ENCODE measurements around the gene KCNQ5. TPM values are rescaled to one million over a fixed set of nuclear protein-coding genes. Genes with fewer than 3 reads are reported as not detected.

KCNQ5 gene
- total RNA-seq, 4 donors from 2014 or later, result 0.21 to 1.1 (median 0.59) TPM; not detected in 1

DNA sequence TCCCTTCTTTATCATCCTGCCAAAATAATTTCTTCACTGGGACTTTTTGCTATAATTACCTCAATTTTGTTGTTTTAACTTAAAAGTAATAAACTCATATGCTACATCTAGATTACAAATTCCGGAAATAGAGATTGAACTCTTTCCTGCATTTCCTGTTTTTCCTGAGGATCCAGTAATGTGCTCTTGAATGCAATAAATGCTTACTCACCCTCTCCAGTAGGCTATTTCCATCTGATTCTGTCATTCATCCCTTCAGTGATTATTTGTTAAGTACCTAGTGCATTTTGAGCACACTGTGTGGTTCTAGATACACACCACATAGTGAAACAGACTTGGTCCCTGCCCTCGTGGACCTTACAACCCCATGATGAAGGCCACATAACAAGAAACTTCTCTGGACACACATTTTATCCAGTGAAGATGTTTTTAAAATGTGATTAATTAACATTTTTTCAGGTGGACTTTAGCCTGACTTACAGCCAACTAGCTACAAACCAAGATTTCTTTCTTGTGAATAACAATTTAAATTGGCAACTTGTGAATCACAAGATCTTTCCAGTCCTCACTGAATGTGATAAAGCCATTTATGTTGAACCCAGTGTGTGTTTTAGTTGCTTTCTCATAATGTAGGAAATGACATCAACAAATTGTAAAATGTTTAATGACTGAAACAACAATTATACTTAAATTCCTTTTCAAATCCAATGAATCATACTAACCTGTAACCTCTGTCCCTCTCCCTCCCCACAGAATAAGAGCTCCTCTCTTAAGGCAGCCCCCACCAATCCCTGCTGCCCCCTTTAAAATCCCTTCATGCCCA lies 331.2 kb downstream of the KCNQ5 start:
- no peaks in the 10 kb centered on the region for H3K27me3 ChIP-seq
- H3K36me3 ChIP-seq, result no peaks in the 10 kb centered on the region
- DNase-seq (ENCODE audit: low spot score in 2 of 2), result no peak
- 67 to 81% methylated on average over 2 of the region's 2 CpGs for WGBS, 2 donors
- no peak overlapping the region for H3K27ac ChIP-seq
- H3K4me3 ChIP-seq, result no peak overlapping the region
- TF ChIP-seq EP300 (IDR thresholded peaks at IDR 0.05), result no peak
- TF ChIP-seq POLR2A (IDR thresholded peaks at IDR 0.05), result no peak
- TF ChIP-seq, protein P1, sequence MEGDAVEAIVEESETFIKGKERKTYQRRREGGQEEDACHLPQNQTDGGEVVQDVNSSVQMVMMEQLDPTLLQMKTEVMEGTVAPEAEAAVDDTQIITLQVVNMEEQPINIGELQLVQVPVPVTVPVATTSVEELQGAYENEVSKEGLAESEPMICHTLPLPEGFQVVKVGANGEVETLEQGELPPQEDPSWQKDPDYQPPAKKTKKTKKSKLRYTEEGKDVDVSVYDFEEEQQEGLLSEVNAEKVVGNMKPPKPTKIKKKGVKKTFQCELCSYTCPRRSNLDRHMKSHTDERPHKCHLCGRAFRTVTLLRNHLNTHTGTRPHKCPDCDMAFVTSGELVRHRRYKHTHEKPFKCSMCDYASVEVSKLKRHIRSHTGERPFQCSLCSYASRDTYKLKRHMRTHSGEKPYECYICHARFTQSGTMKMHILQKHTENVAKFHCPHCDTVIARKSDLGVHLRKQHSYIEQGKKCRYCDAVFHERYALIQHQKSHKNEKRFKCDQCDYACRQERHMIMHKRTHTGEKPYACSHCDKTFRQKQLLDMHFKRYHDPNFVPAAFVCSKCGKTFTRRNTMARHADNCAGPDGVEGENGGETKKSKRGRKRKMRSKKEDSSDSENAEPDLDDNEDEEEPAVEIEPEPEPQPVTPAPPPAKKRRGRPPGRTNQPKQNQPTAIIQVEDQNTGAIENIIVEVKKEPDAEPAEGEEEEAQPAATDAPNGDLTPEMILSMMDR (IDR thresholded peaks at IDR 0.05), result no peak
- no peaks in the 10 kb centered on the region for H3K9me3 ChIP-seq
- H3K4me1 ChIP-seq, result peaks cover 0 to 22% (median 0%) of the 10 kb centered on the region in 4 donors

DNA sequence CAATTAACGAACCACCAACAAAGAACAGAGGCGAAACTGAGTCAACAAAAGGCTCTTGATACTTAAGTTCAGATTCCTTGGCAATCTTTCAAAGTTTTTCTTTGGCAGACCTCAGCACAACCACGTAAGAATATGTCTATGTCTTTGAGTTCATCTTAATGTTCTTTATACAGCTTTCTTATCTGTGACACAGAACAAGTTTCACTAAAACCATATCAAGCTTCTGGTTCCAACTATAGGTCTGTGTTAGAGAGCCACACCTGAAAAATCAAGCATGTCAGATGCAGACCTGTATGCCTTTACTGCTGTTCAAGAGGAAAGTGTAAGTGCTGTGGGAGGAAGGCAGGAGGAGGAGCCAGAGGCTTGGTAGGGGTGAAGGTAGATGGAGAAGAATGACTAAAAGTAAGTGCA lies 332.1 kb downstream of the KCNQ5 start:
- Histone ChIP-seq H3K36me3 (no peaks in the 10 kb centered on the region), H3K4me1 (peaks cover 0 to 24% (median 2%) of the 10 kb centered on the region in 4 donors), H3K27me3 (no peaks in the 10 kb centered on the region), H3K9me3 (no peaks in the 10 kb centered on the region), H3K27ac (no peak overlapping the region), H3K4me3 (no peak overlapping the region)
- no peak for DNase-seq (ENCODE audit: low spot score in 2 of 2)
- WGBS, 2 donors, result 17 to 21% methylated on average over 3 of the region's 3 CpGs
- TF ChIP-seq POLR2A (IDR thresholded peaks at IDR 0.05) (no peak), EP300 (IDR thresholded peaks at IDR 0.05) (no peak)
- TF ChIP-seq, protein P1 (IDR thresholded peaks at IDR 0.05), result no peak

DNA sequence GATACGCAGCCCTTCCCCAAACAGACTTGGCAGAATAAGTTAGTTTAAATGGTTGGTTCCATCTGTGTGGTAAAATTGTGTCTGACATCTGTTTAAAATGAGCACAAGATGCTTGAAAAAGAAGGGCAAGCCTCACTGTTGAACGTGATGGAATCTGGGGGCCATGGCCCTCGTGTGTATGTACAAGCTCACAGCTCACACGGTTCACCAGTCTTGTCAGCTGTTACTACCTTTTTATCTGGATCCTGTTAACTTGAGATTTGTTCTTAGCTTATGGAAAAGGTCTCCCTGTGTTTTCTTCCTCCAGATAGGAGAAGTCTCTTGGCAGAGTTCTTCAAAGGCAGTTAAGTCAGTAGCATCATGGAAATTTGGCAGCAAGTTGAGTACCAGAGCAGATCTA lies 332.9 kb downstream of the KCNQ5 start:
- H3K9me3 ChIP-seq, result no peaks in the 10 kb centered on the region
- no peak overlapping the region for H3K27ac ChIP-seq
- 47 to 50% methylated on average over 4 of the region's 4 CpGs for WGBS, 2 donors
- H3K36me3 ChIP-seq, result no peaks in the 10 kb centered on the region
- no peak overlapping the region for H3K4me3 ChIP-seq
- no peaks in the 10 kb centered on the region for H3K27me3 ChIP-seq
- DNase-seq (ENCODE audit: low spot score in 2 of 2), result no peak
- peaks cover 0 to 25% (median 2%) of the 10 kb centered on the region in 4 donors for H3K4me1 ChIP-seq
- TF ChIP-seq POLR2A (IDR thresholded peaks at IDR 0.05) (no peak), EP300 (IDR thresholded peaks at IDR 0.05) (no peak)
- TF ChIP-seq, protein P1 (IDR thresholded peaks at IDR 0.05), result no peak

DNA sequence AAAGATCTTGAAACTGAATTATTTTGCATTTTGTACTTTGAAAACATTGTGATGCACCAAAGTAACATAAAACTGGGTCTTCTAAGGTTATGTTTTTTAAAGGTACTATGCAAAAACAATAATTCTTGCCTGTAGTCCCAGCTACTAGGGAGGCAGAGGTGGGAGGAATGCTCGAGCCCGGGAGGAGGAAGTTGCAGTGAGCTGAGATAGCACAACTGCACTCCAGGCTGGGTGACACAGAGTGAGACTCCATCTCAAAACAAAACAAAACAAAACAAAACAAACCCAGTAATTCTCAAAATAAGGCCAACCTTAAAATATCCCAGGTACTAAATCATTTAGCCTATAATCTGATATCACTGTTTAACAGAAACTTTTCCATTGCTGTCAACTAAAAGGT lies 333.8 kb downstream of the KCNQ5 start:
- H3K36me3 ChIP-seq, result no peaks in the 10 kb centered on the region
- no peaks in the 10 kb centered on the region for H3K27me3 ChIP-seq
- H3K4me1 ChIP-seq, result peaks cover 0 to 27% (median 2%) of the 10 kb centered on the region in 4 donors
- TF ChIP-seq POLR2A (IDR thresholded peaks at IDR 0.05) (no peak), EP300 (IDR thresholded peaks at IDR 0.05) (no peak)
- TF ChIP-seq, protein P1 (IDR thresholded peaks at IDR 0.05), result no peak
- 45 to 53% methylated on average over 2 of the region's 2 CpGs for WGBS, 2 donors
- H3K9me3 ChIP-seq, result no peaks in the 10 kb centered on the region
- no peak overlapping the region for H3K4me3 ChIP-seq
- no peak overlapping the region for H3K27ac ChIP-seq
- no peak for DNase-seq (ENCODE audit: low spot score in 2 of 2)

DNA sequence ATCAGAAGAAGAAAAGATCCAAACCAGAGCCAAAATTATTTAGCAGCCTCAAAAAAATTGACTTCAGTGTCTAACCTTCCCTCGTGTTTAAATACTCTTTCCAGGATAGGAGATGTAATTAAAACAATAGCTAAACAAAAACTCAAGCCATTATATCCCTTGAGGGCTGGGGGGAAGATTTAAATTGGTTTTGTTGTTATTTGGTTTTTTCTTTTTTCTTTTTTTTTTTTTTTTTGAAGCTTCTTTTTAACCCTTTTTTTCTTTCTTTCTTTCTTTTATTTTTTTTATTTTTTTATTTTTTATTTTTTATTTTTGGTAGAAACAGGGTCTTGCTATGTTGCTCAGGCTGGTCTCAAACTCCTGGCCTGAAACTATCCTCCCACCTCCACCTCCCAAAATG lies 334.4 kb downstream of the KCNQ5 start:
- no peak for TF ChIP-seq EP300 (IDR thresholded peaks at IDR 0.05)
- no peak for TF ChIP-seq POLR2A (IDR thresholded peaks at IDR 0.05)
- TF ChIP-seq, protein P1 (IDR thresholded peaks at IDR 0.05), result no peak
- Histone ChIP-seq H3K4me1 (peaks cover 0 to 27% (median 2%) of the 10 kb centered on the region in 4 donors), H3K36me3 (no peaks in the 10 kb centered on the region), H3K4me3 (no peak overlapping the region), H3K27me3 (no peaks in the 10 kb centered on the region), H3K27ac (no peak overlapping the region), H3K9me3 (no peaks in the 10 kb centered on the region)
- no peak for DNase-seq (ENCODE audit: low spot score in 2 of 2)
- 21 to 27% methylated on average over 1 of the region's 1 CpG for WGBS, 2 donors
